HEK293 (cell line): ENCODE measurements around the gene CCNYL1.

Experiments used
- CTCF ChIP-seq: fragments of 450-650 bp; formaldehyde crosslinking; IDR thresholded peaks from 2 replicates; pipeline ENCODE4 v1.5.1; 2016; ENCODE audit warnings: missing biosample characterization, missing genetic modification characterization
- KLF8 ChIP-seq: fragments of 450-650 bp; formaldehyde crosslinking; IDR thresholded peaks from 2 replicates; pipeline ENCODE4 v1.5.1; 2016; ENCODE audit warnings: missing biosample characterization, missing genetic modification characterization
- REST ChIP-seq: fragments of 450-650 bp; formaldehyde crosslinking; IDR thresholded peaks from 2 replicates; pipeline ENCODE4 v1.5.1; 2016; ENCODE audit warnings: missing biosample characterization, missing genetic modification characterization
- ZEB2 ChIP-seq: fragments of 450-650 bp; formaldehyde crosslinking; IDR thresholded peaks from 2 replicates; pipeline ENCODE4 v1.5.1; 2016; ENCODE audit warnings: missing biosample characterization, missing genetic modification characterization
- ZNF274 ChIP-seq, 2 experiments: fragments of 200-500 bp in 1 of 2; fragments of 450-650 bp in 1 of 2; sonication (Bioruptor generic) in 1 of 2; formaldehyde crosslinking in 1 of 2; IDR thresholded peaks; 2 replicates each; pipeline versions ENCODE4 v1.5.1 to v1.6.1; 2014 to 2016; ENCODE audit warnings: borderline replicate concordance in 1 of 2, inconsistent platforms in 1 of 2, low read length in 1 of 2, missing biosample characterization in 1 of 2, missing genetic modification characterization in 1 of 2

- TF ChIP-seq ZNF274 (IDR thresholded peaks at IDR 0.05; ENCODE audit: low read length): no peak
- no peak for TF ChIP-seq ZNF274 (tag by site-specific recombination; IDR thresholded peaks at IDR 0.05; ENCODE audit: borderline replicate concordance)
- no peak for TF ChIP-seq ZEB2
- TF ChIP-seq REST (tag by site-specific recombination): no peak
- no peak for TF ChIP-seq KLF8
- TF ChIP-seq CTCF (tag by site-specific recombination): no peak
Observed at GRCh38 chr2:207762146-207762545, 50.7 kb downstream of the CCNYL1 start.
